GM18499 (cell line): ENCODE measurements around the gene PHYKPL.

Experiments used
- ATAC-seq: cut with Tn5 transposase; IDR thresholded peaks from one replicate; pipeline ENCODE4 v1.9.1; 2021; ENCODE audit warnings: moderate number of reproducible peaks; ENCODE audit not compliant: insufficient read depth, unreplicated experiment

Gene PHYKPL

GRCh38 chr5:178227138-178227659, 5.4 kb downstream of the PHYKPL start:
- no peak for ATAC-seq

- ATAC-seq: no peak
Measured at GRCh38 chr5:178225174-178225573, 7.4 kb downstream of the PHYKPL start.

GRCh38 chr5:178224403-178224802, 8.2 kb downstream of the PHYKPL start:
- ATAC-seq: no peak

GRCh38 chr5:178223828-178224335, 8.7 kb downstream of the PHYKPL start:
- no peak for ATAC-seq

GRCh38 chr5:178223196-178223773, 9.3 kb downstream of the PHYKPL start:
- no peak for ATAC-seq

GRCh38 chr5:178222292-178222691, 10.3 kb downstream of the PHYKPL start:
- no peak for ATAC-seq

- no peak for ATAC-seq
Measured at GRCh38 chr5:178221853-178222252, 10.7 kb downstream of the PHYKPL start.

- ATAC-seq: no peak
Measured at GRCh38 chr5:178221282-178221681, 11.3 kb downstream of the PHYKPL start.

GRCh38 chr5:178218827-178219226, 13.8 kb downstream of the PHYKPL start:
- no peak for ATAC-seq

- ATAC-seq: no peak
Measured at GRCh38 chr5:178218237-178218776, 14.3 kb downstream of the PHYKPL start.

- no peak for ATAC-seq
Measured at GRCh38 chr5:178216779-178217178, 15.8 kb downstream of the PHYKPL start.

- ATAC-seq: no peak
Measured at GRCh38 chr5:178216088-178216534, 16.5 kb downstream of the PHYKPL start.

GRCh38 chr5:178215280-178216002, 17.2 kb downstream of the PHYKPL start:
- no peak for ATAC-seq

- ATAC-seq: no peak
Measured at GRCh38 chr5:178214160-178214803, 18.3 kb downstream of the PHYKPL start.

- no peak for ATAC-seq
Measured at GRCh38 chr5:178213748-178214151, 18.9 kb downstream of the PHYKPL start.

- no peak for ATAC-seq
Measured at GRCh38 chr5:178213003-178213461, 19.6 kb downstream of the PHYKPL start.

GRCh38 chr5:178212241-178213002, 20.2 kb downstream of the PHYKPL start:
- no peak for ATAC-seq

GRCh38 chr5:178211095-178212048, 21.2 kb downstream of the PHYKPL start:
- no peak for ATAC-seq

GRCh38 chr5:178210686-178211085, 21.9 kb downstream of the PHYKPL start:
- no peak for ATAC-seq
